Hepatocyte (in vitro differentiated cells): ENCODE data around the gene AP3S2.

ENCODE experiments used
- CTCF ChIP-seq: fragments of 200-600 bp; sonication (generic); IDR thresholded peaks from 2 replicates; pipeline ENCODE4 v1.5.1; 2016; ENCODE audit warnings: antibody characterized with exemption, mild to moderate bottlenecking; ENCODE audit not compliant: poor library complexity
- EZH2 ChIP-seq: fragments of 200-600 bp; sonication (generic); IDR thresholded peaks from 2 replicates; pipeline ENCODE4 v1.6.1; 2016; ENCODE audit warnings: antibody characterized with exemption, mild to moderate bottlenecking, borderline replicate concordance
- EZH2phosphoT487 ChIP-seq: fragments of 200-600 bp; sonication (generic); IDR thresholded peaks from one replicate; pipeline ENCODE4 v1.6.1; 2018; ENCODE audit warnings: antibody characterized with exemption, mild to moderate bottlenecking, low read depth, moderate library complexity; ENCODE audit not compliant: unreplicated experiment, severe bottlenecking

- no peak for TF ChIP-seq CTCF
- TF ChIP-seq EZH2: no peak
- TF ChIP-seq EZH2phosphoT487: no peak
Observed at GRCh38 chr15:89810837-89811236, 83.0 kb downstream of the AP3S2 start.
